HepG2 (cell line): Measurements from ENCODE around the gene DMKN.
"Not testable (repeated sequence)": the region's sequence is repeated elsewhere in the genome, so short reads cannot be mapped to it uniquely, and the experiment has no call there.

Source experiments
- CTCF ChIP-seq: sonication (generic); formaldehyde crosslinking; IDR thresholded peaks from 2 replicates; pipeline ENCODE4 v1.5.0; 2020; ENCODE audit warnings: mild to moderate bottlenecking, missing genetic modification reagents, moderate library complexity
- SRSF4 ChIP-seq: fragments of 200-400 bp; formaldehyde crosslinking; IDR thresholded peaks from one replicate; pipeline ENCODE4 v1.6.1; 2018; ENCODE audit warnings: mild to moderate bottlenecking, low read depth, low read length, moderate library complexity; ENCODE audit not compliant: poor library complexity, severe bottlenecking
- ZNF329 ChIP-seq: sonication (generic); formaldehyde crosslinking; IDR thresholded peaks from 2 replicates; pipeline ENCODE4 v1.9.0; 2021; ENCODE audit warnings: low read depth, mild to moderate bottlenecking, missing genetic modification reagents

- TF ChIP-seq ZNF329 (CRISPR knock-in tag); SRSF4; CTCF: not testable (repeated sequence)
Observed at GRCh38 chr19:35461788-35462187, 51.7 kb downstream of the DMKN start.
